HepG2 (cell line): ENCODE data around the gene MSI2. TPM values are rescaled to one million over a fixed set of nuclear protein-coding genes. Genes with fewer than 3 reads are reported as not detected.

ENCODE experiments used
- AGO1 ChIP-seq: fragments of 200-400 bp; formaldehyde crosslinking; IDR thresholded peaks from 2 replicates; pipeline ENCODE4 v1.6.1; 2017; ENCODE audit warnings: mild to moderate bottlenecking, low read depth, low read length, moderate library complexity; ENCODE audit not compliant: poor library complexity, severe bottlenecking
- ATM ChIP-seq: fragments of 450-650 bp; IDR thresholded peaks from 2 replicates; pipeline ENCODE4 v1.7.1; 2017; ENCODE audit warnings: mild to moderate bottlenecking, borderline replicate concordance
- JDP2 ChIP-seq: sonication (generic); formaldehyde crosslinking; IDR thresholded peaks from 2 replicates; pipeline ENCODE4 v1.8.1; 2022; ENCODE audit warnings: missing genetic modification reagents, borderline replicate concordance
- JUN ChIP-seq: sonication (generic); formaldehyde crosslinking; IDR thresholded peaks from 2 replicates; pipeline ENCODE4 v1.4.0; 2020; ENCODE audit warnings: mild to moderate bottlenecking, missing genetic modification reagents
- JUNB ChIP-seq: sonication (generic); formaldehyde crosslinking; IDR thresholded peaks from 2 replicates; pipeline ENCODE4 v1.8.0; 2022; ENCODE audit warnings: missing genetic modification reagents, mild to moderate bottlenecking, borderline replicate concordance
- MTERF4 ChIP-seq: sonication (generic); formaldehyde crosslinking; IDR thresholded peaks from 2 replicates; pipeline ENCODE4 v1.8.0; 2023; ENCODE audit warnings: mild to moderate bottlenecking, missing genetic modification reagents
- SMARCC2 ChIP-seq: fragments of 450-650 bp; IDR thresholded peaks from 2 replicates; pipeline ENCODE4 v1.6.1; 2017; ENCODE audit warnings: antibody characterized with exemption, mild to moderate bottlenecking
- TCF7 ChIP-seq: sonication (generic); IDR thresholded peaks from 2 replicates; pipeline ENCODE4 v1.6.1; 2016; ENCODE audit warnings: antibody characterized with exemption, low read depth
- ZBTB8A ChIP-seq: sonication (generic); formaldehyde crosslinking; IDR thresholded peaks from 2 replicates; pipeline ENCODE4 v1.4.0; 2020; ENCODE audit warnings: mild to moderate bottlenecking, low read depth, missing genetic modification reagents, borderline replicate concordance
- ZNF484 ChIP-seq: sonication (generic); formaldehyde crosslinking; IDR thresholded peaks from 2 replicates; pipeline ENCODE4 v1.5.1; 2020; ENCODE audit warnings: mild to moderate bottlenecking, low read depth, missing genetic modification reagents, borderline replicate concordance
- ZNF841 ChIP-seq: sonication (generic); formaldehyde crosslinking; IDR thresholded peaks from 2 replicates; pipeline ENCODE4 v1.8.1; 2023; ENCODE audit warnings: missing genetic modification reagents, borderline replicate concordance
- polyA plus RNA-seq, 8 experiments: library from polyadenylated mRNA; depleted of rRNA in 3 of 8; stranded (reverse) in 7 of 8; unstranded in 1 of 8; fragments of >200 nt; fragmentation: Illumina TruSeq in 4 of 8; extraction: Trizol in 4 of 8; gene quantifications; 2 replicates each; pipeline versions ENCODE4 v1.2.1 to v1.2.3, GENCODE V29; 2011 to 2016; ENCODE audit warnings: low read depth in 4 of 8, missing spikeins in 1 of 8, mixed read lengths in 1 of 8; ENCODE audit not compliant: insufficient read depth in 1 of 8
- total RNA-seq, 5 experiments: library from RNA; depleted of rRNA; stranded (reverse); fragments of >200 nt; fragmentation: Illumina TruSeq; extraction: Trizol; gene quantifications; 2 replicates each; pipeline ENCODE4 v1.2.3, GENCODE V29; 2016; ENCODE audit warnings: low read depth in 1 of 5
- TF ChIP-seq, protein P1 (sequence below): sonication (generic); formaldehyde crosslinking; IDR thresholded peaks from 2 replicates; pipeline ENCODE4 v1.4.0; 2020; ENCODE audit warnings: missing genetic modification reagents
- TF ChIP-seq, protein P2 (sequence below): sonication (generic); formaldehyde crosslinking; IDR thresholded peaks from 2 replicates; pipeline ENCODE4 v1.5.0; 2020; ENCODE audit warnings: mild to moderate bottlenecking, missing genetic modification reagents
- TF ChIP-seq, protein P3 (sequence below): sonication (generic); formaldehyde crosslinking; IDR thresholded peaks from 2 replicates; pipeline ENCODE4 v1.5.0; 2020; ENCODE audit warnings: missing genetic modification reagents
- TF ChIP-seq, protein P4 (sequence below): sonication (generic); formaldehyde crosslinking; IDR thresholded peaks from 2 replicates; pipeline ENCODE4 v1.4.0; 2020; ENCODE audit warnings: low read depth, mild to moderate bottlenecking, missing genetic modification reagents
- TF ChIP-seq, protein P5 (sequence below): sonication (generic); formaldehyde crosslinking; IDR thresholded peaks from 2 replicates; pipeline ENCODE4 v1.5.1; 2020; ENCODE audit warnings: mild to moderate bottlenecking, missing genetic modification reagents, borderline replicate concordance
- TF ChIP-seq, protein P6 (sequence below): sonication (generic); formaldehyde crosslinking; IDR thresholded peaks from 2 replicates; pipeline ENCODE4 v1.4.0; 2020; ENCODE audit warnings: mild to moderate bottlenecking, low read depth, missing genetic modification reagents

Gene MSI2
- total and polyA plus RNA-seq, 2 of the 13 experiments (the other 11 are each of a cell fraction or from before 2014, with no cell fraction given), result 77.5 to 78.4 TPM

- TF ChIP-seq JUN (CRISPR knock-in tag), result peak; percentile 86
- TF ChIP-seq ZNF841 (CRISPR knock-in tag), result no peak
- TF ChIP-seq, protein P1, sequence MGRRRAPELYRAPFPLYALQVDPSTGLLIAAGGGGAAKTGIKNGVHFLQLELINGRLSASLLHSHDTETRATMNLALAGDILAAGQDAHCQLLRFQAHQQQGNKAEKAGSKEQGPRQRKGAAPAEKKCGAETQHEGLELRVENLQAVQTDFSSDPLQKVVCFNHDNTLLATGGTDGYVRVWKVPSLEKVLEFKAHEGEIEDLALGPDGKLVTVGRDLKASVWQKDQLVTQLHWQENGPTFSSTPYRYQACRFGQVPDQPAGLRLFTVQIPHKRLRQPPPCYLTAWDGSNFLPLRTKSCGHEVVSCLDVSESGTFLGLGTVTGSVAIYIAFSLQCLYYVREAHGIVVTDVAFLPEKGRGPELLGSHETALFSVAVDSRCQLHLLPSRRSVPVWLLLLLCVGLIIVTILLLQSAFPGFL (CRISPR knock-in tag), result no peak
- no peak for TF ChIP-seq JDP2 (CRISPR knock-in tag)
- TF ChIP-seq JUNB, result peak; percentile 95; the same call in 1 of the 2 replicates
- TF ChIP-seq TCF7, result peak; percentile 83
- TF ChIP-seq, protein P2, sequence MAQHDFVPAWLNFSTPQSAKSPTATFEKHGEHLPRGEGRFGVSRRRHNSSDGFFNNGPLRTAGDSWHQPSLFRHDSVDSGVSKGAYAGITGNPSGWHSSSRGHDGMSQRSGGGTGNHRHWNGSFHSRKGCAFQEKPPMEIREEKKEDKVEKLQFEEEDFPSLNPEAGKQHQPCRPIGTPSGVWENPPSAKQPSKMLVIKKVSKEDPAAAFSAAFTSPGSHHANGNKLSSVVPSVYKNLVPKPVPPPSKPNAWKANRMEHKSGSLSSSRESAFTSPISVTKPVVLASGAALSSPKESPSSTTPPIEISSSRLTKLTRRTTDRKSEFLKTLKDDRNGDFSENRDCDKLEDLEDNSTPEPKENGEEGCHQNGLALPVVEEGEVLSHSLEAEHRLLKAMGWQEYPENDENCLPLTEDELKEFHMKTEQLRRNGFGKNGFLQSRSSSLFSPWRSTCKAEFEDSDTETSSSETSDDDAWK (CRISPR knock-in tag), result no peak
- no peak for TF ChIP-seq ZBTB8A (CRISPR knock-in tag)
- TF ChIP-seq ATM, result no peak
- TF ChIP-seq, protein P3, sequence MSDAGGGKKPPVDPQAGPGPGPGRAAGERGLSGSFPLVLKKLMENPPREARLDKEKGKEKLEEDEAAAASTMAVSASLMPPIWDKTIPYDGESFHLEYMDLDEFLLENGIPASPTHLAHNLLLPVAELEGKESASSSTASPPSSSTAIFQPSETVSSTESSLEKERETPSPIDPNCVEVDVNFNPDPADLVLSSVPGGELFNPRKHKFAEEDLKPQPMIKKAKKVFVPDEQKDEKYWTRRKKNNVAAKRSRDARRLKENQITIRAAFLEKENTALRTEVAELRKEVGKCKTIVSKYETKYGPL (CRISPR knock-in tag), result no peak
- TF ChIP-seq SMARCC2, result no peak
- TF ChIP-seq, protein P4, sequence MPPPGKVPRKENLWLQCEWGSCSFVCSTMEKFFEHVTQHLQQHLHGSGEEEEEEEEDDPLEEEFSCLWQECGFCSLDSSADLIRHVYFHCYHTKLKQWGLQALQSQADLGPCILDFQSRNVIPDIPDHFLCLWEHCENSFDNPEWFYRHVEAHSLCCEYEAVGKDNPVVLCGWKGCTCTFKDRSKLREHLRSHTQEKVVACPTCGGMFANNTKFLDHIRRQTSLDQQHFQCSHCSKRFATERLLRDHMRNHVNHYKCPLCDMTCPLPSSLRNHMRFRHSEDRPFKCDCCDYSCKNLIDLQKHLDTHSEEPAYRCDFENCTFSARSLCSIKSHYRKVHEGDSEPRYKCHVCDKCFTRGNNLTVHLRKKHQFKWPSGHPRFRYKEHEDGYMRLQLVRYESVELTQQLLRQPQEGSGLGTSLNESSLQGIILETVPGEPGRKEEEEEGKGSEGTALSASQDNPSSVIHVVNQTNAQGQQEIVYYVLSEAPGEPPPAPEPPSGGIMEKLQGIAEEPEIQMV (CRISPR knock-in tag), result no peak
- no peak for TF ChIP-seq ZNF484 (CRISPR knock-in tag)
- TF ChIP-seq, protein P5, sequence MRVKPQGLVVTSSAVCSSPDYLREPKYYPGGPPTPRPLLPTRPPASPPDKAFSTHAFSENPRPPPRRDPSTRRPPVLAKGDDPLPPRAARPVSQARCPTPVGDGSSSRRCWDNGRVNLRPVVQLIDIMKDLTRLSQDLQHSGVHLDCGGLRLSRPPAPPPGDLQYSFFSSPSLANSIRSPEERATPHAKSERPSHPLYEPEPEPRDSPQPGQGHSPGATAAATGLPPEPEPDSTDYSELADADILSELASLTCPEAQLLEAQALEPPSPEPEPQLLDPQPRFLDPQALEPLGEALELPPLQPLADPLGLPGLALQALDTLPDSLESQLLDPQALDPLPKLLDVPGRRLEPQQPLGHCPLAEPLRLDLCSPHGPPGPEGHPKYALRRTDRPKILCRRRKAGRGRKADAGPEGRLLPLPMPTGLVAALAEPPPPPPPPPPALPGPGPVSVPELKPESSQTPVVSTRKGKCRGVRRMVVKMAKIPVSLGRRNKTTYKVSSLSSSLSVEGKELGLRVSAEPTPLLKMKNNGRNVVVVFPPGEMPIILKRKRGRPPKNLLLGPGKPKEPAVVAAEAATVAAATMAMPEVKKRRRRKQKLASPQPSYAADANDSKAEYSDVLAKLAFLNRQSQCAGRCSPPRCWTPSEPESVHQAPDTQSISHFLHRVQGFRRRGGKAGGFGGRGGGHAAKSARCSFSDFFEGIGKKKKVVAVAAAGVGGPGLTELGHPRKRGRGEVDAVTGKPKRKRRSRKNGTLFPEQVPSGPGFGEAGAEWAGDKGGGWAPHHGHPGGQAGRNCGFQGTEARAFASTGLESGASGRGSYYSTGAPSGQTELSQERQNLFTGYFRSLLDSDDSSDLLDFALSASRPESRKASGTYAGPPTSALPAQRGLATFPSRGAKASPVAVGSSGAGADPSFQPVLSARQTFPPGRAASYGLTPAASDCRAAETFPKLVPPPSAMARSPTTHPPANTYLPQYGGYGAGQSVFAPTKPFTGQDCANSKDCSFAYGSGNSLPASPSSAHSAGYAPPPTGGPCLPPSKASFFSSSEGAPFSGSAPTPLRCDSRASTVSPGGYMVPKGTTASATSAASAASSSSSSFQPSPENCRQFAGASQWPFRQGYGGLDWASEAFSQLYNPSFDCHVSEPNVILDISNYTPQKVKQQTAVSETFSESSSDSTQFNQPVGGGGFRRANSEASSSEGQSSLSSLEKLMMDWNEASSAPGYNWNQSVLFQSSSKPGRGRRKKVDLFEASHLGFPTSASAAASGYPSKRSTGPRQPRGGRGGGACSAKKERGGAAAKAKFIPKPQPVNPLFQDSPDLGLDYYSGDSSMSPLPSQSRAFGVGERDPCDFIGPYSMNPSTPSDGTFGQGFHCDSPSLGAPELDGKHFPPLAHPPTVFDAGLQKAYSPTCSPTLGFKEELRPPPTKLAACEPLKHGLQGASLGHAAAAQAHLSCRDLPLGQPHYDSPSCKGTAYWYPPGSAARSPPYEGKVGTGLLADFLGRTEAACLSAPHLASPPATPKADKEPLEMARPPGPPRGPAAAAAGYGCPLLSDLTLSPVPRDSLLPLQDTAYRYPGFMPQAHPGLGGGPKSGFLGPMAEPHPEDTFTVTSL, result peak; percentile 96
- TF ChIP-seq MTERF4, result no peak
- TF ChIP-seq, protein P6, sequence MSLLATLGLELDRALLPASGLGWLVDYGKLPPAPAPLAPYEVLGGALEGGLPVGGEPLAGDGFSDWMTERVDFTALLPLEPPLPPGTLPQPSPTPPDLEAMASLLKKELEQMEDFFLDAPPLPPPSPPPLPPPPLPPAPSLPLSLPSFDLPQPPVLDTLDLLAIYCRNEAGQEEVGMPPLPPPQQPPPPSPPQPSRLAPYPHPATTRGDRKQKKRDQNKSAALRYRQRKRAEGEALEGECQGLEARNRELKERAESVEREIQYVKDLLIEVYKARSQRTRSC (CRISPR knock-in tag), result no peak
- no peak for TF ChIP-seq AGO1
Measured at GRCh38 chr17:57372156-57372555, 115.8 kb downstream of the MSI2 start (continued).
